GM12878 (cell line): ENCODE results near the gene FKBP15. TPM values are rescaled to one million over a fixed set of nuclear protein-coding genes. Genes with fewer than 3 reads are reported as not detected.

Experiments used
- ATAC-seq: fragments of 200-7000 bp; cut with Tn5 transposase; 3 replicates; pipeline ENCODE4 v1.9.1; 2020; ENCODE audit warnings: mild to moderate bottlenecking, moderate library complexity
- BruUV-seq: library from RNA; stranded (reverse); fragments of 400-500 nt; replicated peaks from 2 replicates; lab custom pipeline; 2021; lab: Mats Ljungman, UMichigan
- CTCF ChIA-PET: fragments of 300-600 bp; sonication (Branson Sonifier 250); formaldehyde crosslinking; extraction: SDS; loops from one replicate; lab custom pipeline; 2021; ENCODE audit warnings: inconsistent platforms; lab: Yijun Ruan, JAX
- POLR2A ChIA-PET: fragments of 350-600 bp; formaldehyde crosslinking; extraction: SDS; loops from one replicate; lab custom pipeline; 2021; ENCODE audit warnings: inconsistent platforms; lab: Charles Lee
- RAD21 ChIA-PET: fragments of 300-600 bp; sonication (Branson Sonifier 250); formaldehyde crosslinking; loops from one replicate; lab custom pipeline; 2023; ENCODE audit warnings: antibody characterized with exemption; ENCODE audit not compliant: unreplicated experiment; lab: Charles Lee
- SMC1A ChIA-PET: fragments of 300-600 bp; sonication (Branson Sonifier 250); formaldehyde crosslinking; loops from one replicate; lab custom pipeline; 2023; ENCODE audit not compliant: unreplicated experiment, uncharacterized antibody; lab: Charles Lee
- DNase-seq: peaks from one replicate; pipeline ENCODE4 v3.0.0-alpha.2; 2011; ENCODE audit warnings: low read depth, low spot score
- FAIRE-seq: peaks from 3 replicates; lab custom pipeline; 2011; peaks lifted over from hg19 to GRCh38; lab: Jason Lieb, UNC
- H2AFZ ChIP-seq: 2 replicates; pipeline ENCODE4 v1.6.0; 2011; ENCODE audit warnings: low read depth, low read length, control low read depth; ENCODE audit not compliant: control insufficient read depth
- H3K27ac ChIP-seq: 2 replicates; pipeline ENCODE4 v1.5.1; 2011; ENCODE audit warnings: control low read depth; ENCODE audit not compliant: control insufficient read depth, insufficient read depth
- H3K27me3 ChIP-seq, 2 experiments: replicated peaks in 1 of 2; 2 replicates each; pipeline versions ENCODE4 v1.6.0 to v1.6.1; 2011; ENCODE audit warnings: low read length in 1 of 2; ENCODE audit not compliant: control insufficient read depth in 2 of 2, insufficient read depth in 2 of 2
- H3K36me3 ChIP-seq, 2 experiments: 2 replicates each; pipeline ENCODE4 v1.5.1; 2011; ENCODE audit warnings: low read length in 1 of 2; ENCODE audit not compliant: control insufficient read depth in 2 of 2, insufficient read depth in 2 of 2
- H3K4me1 ChIP-seq: 2 replicates; pipeline ENCODE4 v1.6.1; 2011; ENCODE audit warnings: mild to moderate bottlenecking, low read length, moderate library complexity, mixed read lengths; ENCODE audit not compliant: control insufficient read depth, insufficient read depth
- H3K4me2 ChIP-seq: 2 replicates; pipeline ENCODE4 v1.6.0; 2011; ENCODE audit warnings: control low read depth; ENCODE audit not compliant: control insufficient read depth, insufficient read depth
- H3K4me3 ChIP-seq: fragments of 200-600 bp; sonication (generic); 2 replicates; pipeline ENCODE4 v1.5.1; 2016
- H3K79me2 ChIP-seq: 2 replicates; pipeline ENCODE4 v1.6.0; 2011; ENCODE audit warnings: low read length; ENCODE audit not compliant: control insufficient read depth, insufficient read depth
- H3K9ac ChIP-seq: 2 replicates; pipeline ENCODE4 v1.8.0; 2011; ENCODE audit warnings: low read length, control low read depth, mixed read lengths; ENCODE audit not compliant: control insufficient read depth, insufficient read depth
- H3K9me3 ChIP-seq: replicated peaks from 3 replicates; pipeline ENCODE4 v1.5.1; 2011; ENCODE audit warnings: mild to moderate bottlenecking, low read length; ENCODE audit not compliant: control insufficient read depth, insufficient read depth
- H4K20me1 ChIP-seq: 2 replicates; pipeline ENCODE4 v1.6.0; 2011; ENCODE audit not compliant: control insufficient read depth, insufficient read depth
- ASH2L ChIP-seq: fragments of 300-600, 200-600 bp; sonication (generic); IDR thresholded peaks from 2 replicates; pipeline ENCODE4 v1.6.1; 2017; ENCODE audit warnings: low read depth, mild to moderate bottlenecking, borderline replicate concordance
- CEBPB ChIP-seq, 2 experiments: fragments of 150-350 bp in 1 of 2; IDR thresholded peaks; 2 replicates each; pipeline ENCODE4 v1.6.1; 2012 to 2014; ENCODE audit warnings: low read depth in 2 of 2, low read length in 2 of 2, borderline replicate concordance in 1 of 2, inconsistent platforms in 1 of 2
- CHD1 ChIP-seq: IDR thresholded peaks from 2 replicates; pipeline ENCODE4 v1.6.1; 2012; ENCODE audit warnings: low read depth, low read length, improper control_type of control experiment
- CHD2 ChIP-seq: IDR thresholded peaks from 2 replicates; pipeline ENCODE4 v1.6.1; 2011; ENCODE audit warnings: low read depth, low read length, improper control_type of control experiment, borderline replicate concordance
- FOXM1 ChIP-seq: IDR thresholded peaks from 2 replicates; pipeline ENCODE4 v1.6.1; 2012; ENCODE audit warnings: low read depth, mild to moderate bottlenecking, inconsistent platforms, low read length, moderate library complexity
- GABPA ChIP-seq: IDR thresholded peaks from 2 replicates; pipeline ENCODE4 v1.6.1; 2014; ENCODE audit warnings: antibody characterized with exemption, low read depth, mild to moderate bottlenecking, inconsistent platforms
- KLF5 ChIP-seq: fragments of 450-650 bp; IDR thresholded peaks from 2 replicates; pipeline ENCODE4 v1.6.1; 2014; ENCODE audit warnings: mild to moderate bottlenecking; ENCODE audit not compliant: partially characterized antibody
- NR2F1 ChIP-seq: fragments of 450-650 bp; conservative IDR thresholded peaks from 2 replicates; pipeline ENCODE4 v1.6.1; 2017; ENCODE audit warnings: mild to moderate bottlenecking
- NRF1 ChIP-seq: conservative IDR thresholded peaks from 2 replicates; pipeline ENCODE4 v1.6.1; 2011; ENCODE audit warnings: mild to moderate bottlenecking, low read depth, low read length, improper control_type of control experiment
- SIN3A ChIP-seq: IDR thresholded peaks from 2 replicates; pipeline ENCODE4 v1.6.1; 2012; ENCODE audit warnings: low read depth, low read length, improper control_type of control experiment
- SIX5 ChIP-seq: IDR thresholded peaks from 2 replicates; pipeline ENCODE4 v1.6.1; 2011; ENCODE audit warnings: mild to moderate bottlenecking, low read depth, low read length, moderate library complexity; ENCODE audit not compliant: severe bottlenecking
- SP1 ChIP-seq: IDR thresholded peaks from one replicate; pipeline ENCODE4 v1.6.1; 2011; ENCODE audit warnings: low read depth, low read length
- STAT1 ChIP-seq: fragments of 450-650 bp; conservative IDR thresholded peaks from 2 replicates; pipeline ENCODE4 v1.6.1; 2014; ENCODE audit warnings: antibody characterized with exemption, mild to moderate bottlenecking
- SUZ12 ChIP-seq: fragments of 200-600 bp; sonication (generic); IDR thresholded peaks from one replicate; pipeline ENCODE4 v1.6.1; 2018; ENCODE audit warnings: antibody characterized with exemption, mild to moderate bottlenecking; ENCODE audit not compliant: unreplicated experiment
- YY1 ChIP-seq: IDR thresholded peaks from 2 replicates; pipeline ENCODE4 v1.6.1; 2011; ENCODE audit warnings: low read depth, mild to moderate bottlenecking, low read length
- ZNF24 ChIP-seq: fragments of 450-650 bp; IDR thresholded peaks from 2 replicates; pipeline ENCODE4 v1.6.1; 2017; ENCODE audit warnings: antibody characterized with exemption, mild to moderate bottlenecking
- WGBS: methylation state at CpG from one replicate; pipeline ENCODE4 v1.1.6; 2016; ENCODE audit warnings: low lambda C conversion rate; ENCODE audit not compliant: insufficient replicate concordance, insufficient coverage; ENCODE audit errors: missing lambda C conversion rate; 5-methylcytosine and 5-hydroxymethylcytosine counted together
- in situ Hi-C: fragments of 300-500 bp; cut with MboI; formaldehyde crosslinking; loops from 9 replicates; pipeline ENCODE4 v1.14.3; 2018; ENCODE audit warnings: mixed read lengths
- intact Hi-C: fragments of 100-400 bp; cut with micrococcal nuclease; formaldehyde crosslinking; loops from one replicate; pipeline ENCODE4 v1.14.2; 2022; ENCODE audit not compliant: unreplicated experiment
- polyA plus RNA-seq, 11 experiments: library from polyadenylated mRNA; depleted of rRNA in 4 of 11; unstranded in 6 of 11; stranded (reverse) in 5 of 11; fragments of >200 nt; fragmentation: Nextera tagmentation in 4 of 11; fragmentation: Illumina TruSeq in 1 of 11; extraction: Ambion mirVana in 4 of 11; extraction: Trizol in 1 of 11; gene quantifications; 1 replicate in 1 of 11; 2 replicates in 10 of 11; pipeline versions ENCODE4 v1.2.1 to v1.2.3, GENCODE V29; 2011 to 2016; ENCODE audit warnings: inconsistent platforms in 2 of 11, missing spikeins in 2 of 11, low read depth in 1 of 11
- total RNA-seq, 4 experiments: library from RNA; depleted of rRNA in 3 of 4; stranded (reverse); fragments of >200 nt in 3 of 4; fragmentation: Illumina TruSeq in 1 of 4; extraction: Trizol in 1 of 4; gene quantifications; 2 replicates each; pipeline versions ENCODE4 v1.2.1 to v1.2.3, GENCODE V29; 2013 to 2021
- TF ChIP-seq, protein P1 (sequence below): IDR thresholded peaks from 2 replicates; pipeline ENCODE4 v1.6.1; 2012; ENCODE audit warnings: low read depth, low read length, improper control_type of control experiment
- TF ChIP-seq, protein P2 (sequence below): fragments of 450-650 bp; IDR thresholded peaks from 2 replicates; pipeline ENCODE4 v1.6.1; 2016; ENCODE audit warnings: mild to moderate bottlenecking, moderate library complexity, borderline replicate concordance

The FKBP15 gene
- total and polyA plus RNA-seq, 10 of the 15 experiments (the other 5 are each of a cell fraction or from before 2014, with no cell fraction given) = 5.0 to 53.4 (median 21.2) TPM

DNA sequence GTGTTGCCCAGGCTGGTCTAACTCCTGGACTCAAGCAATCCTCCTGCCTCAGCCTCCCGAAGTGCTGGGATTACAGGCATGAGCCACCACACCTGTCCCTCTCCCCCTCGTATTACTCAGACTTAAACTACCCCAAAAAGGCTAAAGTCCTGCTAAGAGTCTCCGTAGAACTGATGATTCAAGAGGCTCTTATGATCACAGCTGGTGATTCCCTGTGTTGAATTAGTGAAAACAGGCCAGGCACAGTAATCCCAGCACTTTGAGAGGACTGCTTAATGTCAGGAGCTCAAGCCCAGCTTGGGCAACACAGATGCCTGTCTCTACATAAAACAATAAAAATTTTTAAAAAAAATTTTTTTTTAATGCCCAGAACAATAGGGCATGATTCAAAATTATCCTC is 45.1 kb upstream of the FKBP15 start:
- no peaks in the 10 kb centered on the region for H3K27me3 ChIP-seq
- H4K20me1 ChIP-seq = no peaks in the 10 kb centered on the region
- intact Hi-C loops (no loop called here), in situ Hi-C loops (no loop called here)
- H3K9me3 ChIP-seq = no peaks in the 10 kb centered on the region
- ChIA-PET RAD21 (no interaction called here), CTCF (interaction anchor here (0.6 to 1.2 kb wide), 2 partner anchors 9 to 42 kb away, joined by 3 to 4 read pairs; partner anchors contain the start of gene CDC26), POLR2A (interaction anchor here (1.1 kb wide), 1 partner anchor 144 kb away, joined by 3 read pairs; no protein-coding TSS in a partner anchor), SMC1A (interaction anchor here (1.2 kb wide), 1 partner anchor 9 kb away, joined by 5 read pairs; the partner anchor contains the start of gene CDC26)
- no peak for DNase-seq
- no peak overlapping the region for H3K4me3 ChIP-seq
- no peak overlapping the region for H3K9ac ChIP-seq
- H3K4me2 ChIP-seq = no peak overlapping the region
- 97% methylated on average over 3 of the region's 3 CpGs for WGBS
- H3K79me2 ChIP-seq = no peaks in the 10 kb centered on the region
- FAIRE-seq = no peak
- no peaks in the 10 kb centered on the region for H3K4me1 ChIP-seq
- no peak overlapping the region for H3K27ac ChIP-seq
- ATAC-seq = no peak
- BruUV-seq = no TSS peak
- no peak overlapping the region for H2AFZ ChIP-seq
- H3K36me3 ChIP-seq = peaks cover 2 to 20% of the 10 kb centered on the region in 2 experiments
- no peak for TF ChIP-seq SP1
- TF ChIP-seq SIX5 = no peak
- no peak for TF ChIP-seq FOXM1
- TF ChIP-seq ASH2L = no peak
- TF ChIP-seq CEBPB (IDR thresholded peaks at IDR 0.05; ENCODE audit: borderline replicate concordance in 1 of 2, low read depth in 2 of 2, low read length in 2 of 2) = no peak
- TF ChIP-seq CHD2 = no peak
- TF ChIP-seq CHD1 = no peak
- no peak for TF ChIP-seq NR2F1
- no peak for TF ChIP-seq NRF1
- no peak for TF ChIP-seq KLF5
- TF ChIP-seq GABPA = no peak
- TF ChIP-seq, protein P1, sequence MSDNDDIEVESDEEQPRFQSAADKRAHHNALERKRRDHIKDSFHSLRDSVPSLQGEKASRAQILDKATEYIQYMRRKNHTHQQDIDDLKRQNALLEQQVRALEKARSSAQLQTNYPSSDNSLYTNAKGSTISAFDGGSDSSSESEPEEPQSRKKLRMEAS = no peak
- TF ChIP-seq STAT1 = no peak
- TF ChIP-seq ZNF24 = no peak
- no peak for TF ChIP-seq SIN3A
- TF ChIP-seq, protein P2, sequence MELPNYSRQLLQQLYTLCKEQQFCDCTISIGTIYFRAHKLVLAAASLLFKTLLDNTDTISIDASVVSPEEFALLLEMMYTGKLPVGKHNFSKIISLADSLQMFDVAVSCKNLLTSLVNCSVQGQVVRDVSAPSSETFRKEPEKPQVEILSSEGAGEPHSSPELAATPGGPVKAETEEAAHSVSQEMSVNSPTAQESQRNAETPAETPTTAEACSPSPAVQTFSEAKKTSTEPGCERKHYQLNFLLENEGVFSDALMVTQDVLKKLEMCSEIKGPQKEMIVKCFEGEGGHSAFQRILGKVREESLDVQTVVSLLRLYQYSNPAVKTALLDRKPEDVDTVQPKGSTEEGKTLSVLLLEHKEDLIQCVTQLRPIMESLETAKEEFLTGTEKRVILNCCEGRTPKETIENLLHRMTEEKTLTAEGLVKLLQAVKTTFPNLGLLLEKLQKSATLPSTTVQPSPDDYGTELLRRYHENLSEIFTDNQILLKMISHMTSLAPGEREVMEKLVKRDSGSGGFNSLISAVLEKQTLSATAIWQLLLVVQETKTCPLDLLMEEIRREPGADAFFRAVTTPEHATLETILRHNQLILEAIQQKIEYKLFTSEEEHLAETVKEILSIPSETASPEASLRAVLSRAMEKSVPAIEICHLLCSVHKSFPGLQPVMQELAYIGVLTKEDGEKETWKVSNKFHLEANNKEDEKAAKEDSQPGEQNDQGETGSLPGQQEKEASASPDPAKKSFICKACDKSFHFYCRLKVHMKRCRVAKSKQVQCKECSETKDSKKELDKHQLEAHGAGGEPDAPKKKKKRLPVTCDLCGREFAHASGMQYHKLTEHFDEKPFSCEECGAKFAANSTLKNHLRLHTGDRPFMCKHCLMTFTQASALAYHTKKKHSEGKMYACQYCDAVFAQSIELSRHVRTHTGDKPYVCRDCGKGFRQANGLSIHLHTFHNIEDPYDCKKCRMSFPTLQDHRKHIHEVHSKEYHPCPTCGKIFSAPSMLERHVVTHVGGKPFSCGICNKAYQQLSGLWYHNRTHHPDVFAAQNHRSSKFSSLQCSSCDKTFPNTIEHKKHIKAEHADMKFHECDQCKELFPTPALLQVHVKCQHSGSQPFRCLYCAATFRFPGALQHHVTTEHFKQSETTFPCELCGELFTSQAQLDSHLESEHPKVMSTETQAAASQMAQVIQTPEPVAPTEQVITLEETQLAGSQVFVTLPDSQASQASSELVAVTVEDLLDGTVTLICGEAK = no peak
- TF ChIP-seq YY1 = no peak
- TF ChIP-seq SUZ12 = no peak
